HL-60 (cell line): ENCODE measurements around the gene CRMP1.
A peak's percentile ranks its signal among the peaks of the same experiment; 100 is the strongest.

Source experiments
- DNase-seq, 2 experiments: peaks; one replicate each; pipeline ENCODE4 v3.0.0-alpha.2; 2010 to 2020; ENCODE audit warnings: low read depth in 1 of 2, low spot score in 1 of 2
- H3K27ac ChIP-seq: fragments of 250-450 bp; sonication (Bioruptor Pico); replicated peaks from 2 replicates; pipeline ENCODE4 v1.5.1; 2020; ENCODE audit warnings: mild to moderate bottlenecking, moderate library complexity
- H3K27me3 ChIP-seq: fragments of 250-450 bp; sonication (Bioruptor Pico); 2 replicates; pipeline ENCODE4 v1.5.1; 2021; ENCODE audit warnings: mild to moderate bottlenecking, moderate library complexity; ENCODE audit not compliant: insufficient read depth, poor library complexity, severe bottlenecking
- H3K4me3 ChIP-seq: replicated peaks from 2 replicates; pipeline ENCODE4 v1.5.1; 2011; ENCODE audit warnings: mild to moderate bottlenecking, control low read depth, low read length; ENCODE audit not compliant: insufficient read depth
- CTCF ChIP-seq: IDR thresholded peaks from one replicate; pipeline ENCODE4 v1.5.1; 2011; ENCODE audit warnings: low read length, control low read depth, inconsistent platforms; ENCODE audit not compliant: insufficient read depth
- GABPA ChIP-seq: IDR thresholded peaks from 2 replicates; pipeline ENCODE4 v1.6.1; 2012; ENCODE audit warnings: low read depth
- POLR2AphosphoS5 ChIP-seq: IDR thresholded peaks from 2 replicates; pipeline ENCODE4 v1.6.1; 2012; ENCODE audit warnings: low read depth
- REST ChIP-seq: IDR thresholded peaks from 2 replicates; pipeline ENCODE4 v1.6.1; 2012; ENCODE audit warnings: low read depth; ENCODE audit not compliant: insufficient replicate concordance
- SPI1 ChIP-seq: IDR thresholded peaks from 2 replicates; pipeline ENCODE4 v1.6.1; 2012; ENCODE audit warnings: low read depth, mild to moderate bottlenecking, borderline replicate concordance

CRMP1 gene

DNA sequence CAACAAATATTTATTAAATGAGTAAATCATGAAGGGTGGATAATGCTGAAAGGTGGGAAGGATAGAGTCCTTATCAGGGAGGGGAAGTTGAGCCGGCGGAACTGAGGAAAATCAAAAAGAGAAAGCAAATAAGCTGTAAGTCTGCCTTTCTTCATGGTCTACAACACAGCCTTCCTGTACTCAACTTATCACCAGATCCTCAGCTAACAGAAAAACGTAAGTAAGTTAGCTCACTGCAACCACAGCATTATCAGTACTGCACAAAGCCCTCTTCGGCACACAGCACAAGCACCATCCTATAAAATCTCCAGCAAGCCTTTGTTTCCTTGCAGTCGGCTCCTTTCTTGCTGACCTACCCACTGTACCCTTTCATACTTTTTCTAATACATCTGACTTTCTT lies 70.3 kb downstream of the CRMP1 start:
- TF ChIP-seq SPI1 (no peak), POLR2AphosphoS5 (no peak), GABPA (no peak), REST (no peak), CTCF (no peak)
- Histone ChIP-seq H3K4me3 (no peak overlapping the region), H3K27me3 (no peaks in the 10 kb centered on the region), H3K27ac (no peak overlapping the region)
- DNase-seq = no peak

DNA sequence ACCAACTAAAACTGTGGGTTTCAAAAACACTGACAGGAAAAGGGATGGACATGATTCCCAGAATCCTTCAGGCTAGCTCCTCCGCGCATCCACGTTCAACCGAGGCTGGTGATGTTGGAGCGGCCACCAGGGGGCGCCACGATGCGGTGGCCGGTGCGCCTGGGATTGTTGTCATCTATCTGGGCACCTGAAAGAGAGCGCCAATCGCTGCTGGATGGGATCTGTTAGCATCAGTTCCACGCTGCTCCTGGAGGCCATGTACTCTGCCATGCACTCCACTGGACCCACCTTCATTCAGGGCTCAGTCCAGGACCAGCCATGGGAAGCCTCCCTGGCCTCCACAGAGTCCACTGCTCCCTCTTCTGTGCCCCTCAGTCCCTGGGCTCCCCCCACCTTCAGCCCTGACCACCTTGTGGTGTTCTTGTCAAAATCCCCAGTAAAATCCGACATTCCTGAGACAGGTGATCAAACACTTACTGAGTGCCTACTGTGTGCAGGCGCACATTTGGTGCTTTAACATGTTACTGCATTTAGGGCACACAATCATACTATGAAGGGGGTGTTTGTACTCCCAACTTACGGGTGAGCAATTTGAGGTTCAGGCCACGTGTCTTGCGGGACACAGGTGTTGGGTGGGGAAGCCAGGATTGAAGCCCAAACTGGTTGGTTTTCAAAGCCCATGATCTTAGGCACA lies 71.1 kb downstream of the CRMP1 start:
- TF ChIP-seq SPI1 = no peak
- TF ChIP-seq POLR2AphosphoS5 = no peak
- peak; percentile 11 for TF ChIP-seq CTCF
- Histone ChIP-seq H3K27ac (no peak overlapping the region), H3K4me3 (no peak overlapping the region), H3K27me3 (no peaks in the 10 kb centered on the region)
- DNase-seq = no peak

DNA sequence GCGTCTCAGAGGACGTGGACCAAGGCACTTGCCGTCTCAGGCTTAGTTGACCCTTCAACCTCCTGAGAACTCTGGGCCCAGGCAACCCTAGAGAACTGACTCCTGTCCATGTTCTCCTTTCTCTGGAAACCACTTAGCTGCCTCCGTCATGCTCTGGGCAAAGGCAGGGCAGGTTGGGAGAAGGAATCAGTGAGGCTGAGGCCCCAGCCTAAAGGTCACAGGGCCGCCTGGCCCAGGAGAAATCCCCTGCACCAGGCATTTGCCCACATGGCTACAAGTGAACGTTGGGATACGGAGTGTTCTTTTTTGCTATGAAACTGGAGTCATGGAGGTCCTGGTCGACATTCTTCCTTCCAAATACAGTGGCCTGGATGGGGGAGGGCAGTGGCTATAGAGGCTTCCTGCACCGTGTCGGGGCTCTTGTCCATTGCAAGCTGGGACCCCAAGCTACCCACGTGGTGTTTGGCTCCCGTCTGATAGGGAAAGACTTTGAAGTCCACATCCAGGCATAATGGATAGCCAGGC lies 76.0 kb downstream of the CRMP1 start:
- no peaks in the 10 kb centered on the region for H3K27me3 ChIP-seq
- DNase-seq = no peak
- TF ChIP-seq REST (no peak), CTCF (no peak), POLR2AphosphoS5 (no peak), GABPA (no peak), SPI1 (no peak)
- no peak overlapping the region for H3K4me3 ChIP-seq
- H3K27ac ChIP-seq = no peak overlapping the region

GRCh38 chr4:5816101-5816500 lies 76.8 kb downstream of the CRMP1 start:
- Histone ChIP-seq H3K4me3 (no peak overlapping the region), H3K27me3 (no peaks in the 10 kb centered on the region), H3K27ac (no peak overlapping the region)
- TF ChIP-seq CTCF (no peak), GABPA (no peak), POLR2AphosphoS5 (no peak)
- no peak for DNase-seq
